B cell (primary cell): ENCODE data around the gene MAP6.

Experiments
- CTCF ChIP-seq: fragments of 200-600 bp; IDR thresholded peaks from one replicate; pipeline ENCODE4 v1.8.0; 2022; ENCODE audit warnings: antibody characterized with exemption, mild to moderate bottlenecking
- EZH2 ChIP-seq: IDR thresholded peaks from 2 replicates; pipeline ENCODE4 v1.6.1; 2012; ENCODE audit warnings: borderline replicate concordance, low read depth, mild to moderate bottlenecking, moderate library complexity, low read length; ENCODE audit not compliant: insufficient read depth, poor library complexity, severe bottlenecking

GRCh38 chr11:75611823-75612222 is 57.0 kb downstream of the MAP6 start:
- no peak for TF ChIP-seq CTCF
- no peak for TF ChIP-seq EZH2
